GM19452 (cell line): ENCODE data around the gene RBP5.
"Not testable (repeated sequence)": the region's sequence is repeated elsewhere in the genome, so short reads cannot be mapped to it uniquely, and the experiment has no call there.

ENCODE experiments used
- ATAC-seq: cut with Tn5 transposase; IDR thresholded peaks from one replicate; pipeline ENCODE4 v1.9.1; 2021; ENCODE audit not compliant: unreplicated experiment

Gene RBP5

GRCh38 chr12:7123806-7124522 is 4.7 kb downstream of the RBP5 start:
- no peak for ATAC-seq

- ATAC-seq, result no peak
Observed at GRCh38 chr12:7122811-7123769, 5.6 kb downstream of the RBP5 start.

GRCh38 chr12:7121324-7121723 is 7.4 kb downstream of the RBP5 start:
- no peak for ATAC-seq

GRCh38 chr12:7120166-7120565 is 8.5 kb downstream of the RBP5 start:
- ATAC-seq, result no peak

- ATAC-seq, result no peak
Observed at GRCh38 chr12:7118881-7119280, 9.8 kb downstream of the RBP5 start.

GRCh38 chr12:7117670-7118069 is 11.0 kb downstream of the RBP5 start:
- no peak for ATAC-seq

GRCh38 chr12:7116916-7117315 is 11.8 kb downstream of the RBP5 start:
- no peak for ATAC-seq

- ATAC-seq, result no peak
Observed at GRCh38 chr12:7116196-7116595, 12.5 kb downstream of the RBP5 start.

- ATAC-seq, result no peak
Observed at GRCh38 chr12:7114851-7115250, 13.8 kb downstream of the RBP5 start.

- no peak for ATAC-seq
Observed at GRCh38 chr12:7114008-7114407, 14.7 kb downstream of the RBP5 start.

- ATAC-seq, result no peak
Observed at GRCh38 chr12:7113389-7113871, 15.3 kb downstream of the RBP5 start.

- ATAC-seq, result no peak
Observed at GRCh38 chr12:7112041-7112440, 16.6 kb downstream of the RBP5 start.

- no peak for ATAC-seq
Observed at GRCh38 chr12:7110661-7111060, 18.0 kb downstream of the RBP5 start.

- no peak for ATAC-seq
Observed at GRCh38 chr12:7109572-7109920, 19.1 kb downstream of the RBP5 start.

GRCh38 chr12:7108796-7109571 is 19.7 kb downstream of the RBP5 start, which contains the start of gene C1RL:
Gene C1RL, minus strand, starts transcription at chr12:7109214. Its CDS starts 34 bp downstream, at chr12:7109180.
- no peak for ATAC-seq

- peak; percentile 96 for ATAC-seq
Observed at GRCh38 chr12:7108003-7108795, 20.5 kb downstream of the RBP5 start.

- no peak for ATAC-seq
Observed at GRCh38 chr12:7107636-7108002, 21.1 kb downstream of the RBP5 start.

GRCh38 chr12:7107181-7107580 is 21.5 kb downstream of the RBP5 start:
- not testable (repeated sequence) for ATAC-seq

GRCh38 chr12:7106082-7106481 is 22.6 kb downstream of the RBP5 start:
- no peak for ATAC-seq

- ATAC-seq, result no peak
Observed at GRCh38 chr12:7103837-7104584, 24.7 kb downstream of the RBP5 start.
